RWPE2 (cell line): ENCODE results near the gene ZNF431.

Source experiments
- ATAC-seq: fragments of 200-7000 bp; cut with Tn5 transposase; 3 replicates; pipeline ENCODE4 v1.9.1; 2021; ENCODE audit warnings: low read depth
- DNase-seq: peaks from one replicate; pipeline ENCODE4 v3.0.0-alpha.2; 2020; ENCODE audit warnings: low spot score
- H3K27ac ChIP-seq: fragments of 450-650 bp; 2 replicates; pipeline ENCODE4 v1.5.1; 2017; ENCODE audit warnings: mild to moderate bottlenecking; ENCODE audit not compliant: poor library complexity, severe bottlenecking
- H3K27me3 ChIP-seq: fragments of 250-450 bp; sonication (Bioruptor Pico); 2 replicates; pipeline ENCODE4 v1.5.1; 2021; ENCODE audit warnings: mild to moderate bottlenecking, moderate library complexity; ENCODE audit not compliant: insufficient read depth, poor library complexity, severe bottlenecking
- H3K36me3 ChIP-seq: fragments of 250-450 bp; sonication (Bioruptor Pico); 2 replicates; pipeline ENCODE4 v1.5.1; 2020; ENCODE audit warnings: low read depth, mild to moderate bottlenecking, moderate library complexity
- H3K4me1 ChIP-seq: fragments of 250-450 bp; sonication (Bioruptor Pico); 2 replicates; pipeline ENCODE4 v1.5.1; 2021; ENCODE audit warnings: mild to moderate bottlenecking, moderate library complexity; ENCODE audit not compliant: insufficient read depth, poor library complexity, severe bottlenecking
- H3K4me3 ChIP-seq: fragments of 250-450 bp; sonication (Bioruptor Pico); 2 replicates; pipeline ENCODE4 v1.5.1; 2021; ENCODE audit warnings: mild to moderate bottlenecking, moderate library complexity; ENCODE audit not compliant: severe bottlenecking
- H3K9me3 ChIP-seq: fragments of 250-450 bp; sonication (Bioruptor Pico); 2 replicates; pipeline ENCODE4 v1.5.1; 2021; ENCODE audit warnings: mild to moderate bottlenecking, moderate library complexity; ENCODE audit not compliant: severe bottlenecking
- CTCF ChIP-seq: fragments of 450-650 bp; IDR thresholded peaks from one replicate; pipeline ENCODE4 v1.5.1; 2017; ENCODE audit warnings: mild to moderate bottlenecking, moderate library complexity; ENCODE audit not compliant: poor library complexity, severe bottlenecking

The ZNF431 gene

GRCh38 chr19:21141787-21142464 lies at the start of gene ZNF431:
TSS of gene ZNF431 (plus strand) at chr19:21142040. CDS start at chr19:21142184, 144 bp downstream.
- DNase-seq (peak; percentile 91), ATAC-seq (peak; percentile 99)
- Histone ChIP-seq H3K27me3 (no peaks in the 10 kb centered on the region), H3K36me3 (peaks cover 36% of the 10 kb centered on the region), H3K9me3 (no peaks in the 10 kb centered on the region), H3K4me1 (peaks cover 12% of the 10 kb centered on the region), H3K4me3 (peak within 1 kb of the TSS; percentile 60), H3K27ac (peak within 1 kb of the TSS; percentile 40)
- no peak for TF ChIP-seq CTCF

GRCh38 chr19:21092109-21092508 lies 49.7 kb upstream of the ZNF431 start:
- no peaks in the 10 kb centered on the region for H3K27me3 ChIP-seq
- no peak for TF ChIP-seq CTCF
- H3K27ac ChIP-seq: no peak overlapping the region
- peaks cover 2% of the 10 kb centered on the region for H3K4me1 ChIP-seq
- no peak overlapping the region for H3K4me3 ChIP-seq
- H3K9me3 ChIP-seq: no peaks in the 10 kb centered on the region
- H3K36me3 ChIP-seq: peaks cover 39% of the 10 kb centered on the region
- DNase-seq (no peak), ATAC-seq (no peak)

GRCh38 chr19:21094347-21095025 lies 47.4 kb upstream of the ZNF431 start:
- Histone ChIP-seq H3K27ac (no peak overlapping the region), H3K36me3 (peaks cover 45% of the 10 kb centered on the region)

GRCh38 chr19:21098291-21098690 lies 43.5 kb upstream of the ZNF431 start:
- no peaks in the 10 kb centered on the region for H3K27me3 ChIP-seq
- H3K9me3 ChIP-seq: no peaks in the 10 kb centered on the region
- peaks cover 66% of the 10 kb centered on the region for H3K36me3 ChIP-seq
- H3K4me1 ChIP-seq: peaks cover 18% of the 10 kb centered on the region
- ATAC-seq (no peak), DNase-seq (no peak)
- no peak for TF ChIP-seq CTCF
- H3K4me3 ChIP-seq: no peak overlapping the region
- peak overlapping the region; percentile 41 for H3K27ac ChIP-seq

More at GRCh38 chr19:21094347-21095025, 47.4 kb upstream of the ZNF431 start:
- Histone ChIP-seq H3K9me3 (no peaks in the 10 kb centered on the region), H3K4me1 (peaks cover 18% of the 10 kb centered on the region), H3K27me3 (no peaks in the 10 kb centered on the region), H3K4me3 (no peak overlapping the region)
- DNase-seq: no peak
- no peak for ATAC-seq
- no peak for TF ChIP-seq CTCF
